ENCODE measurements around the gene IFRD1.

GRCh38 chr7:112453505-112454171 lies 3.4 kb downstream of the IFRD1 start:
- TF ChIP-seq CTCF (IDR thresholded peaks at IDR 0.05) (no peak), POLR2A (IDR thresholded peaks at IDR 0.05) (no peak), EP300 (IDR thresholded peaks at IDR 0.05) (peak in 3 of 4 donors; percentile 2 to 44 (median 43)), POLR2AphosphoS5 (IDR thresholded peaks at IDR 0.05) (peak in 2 of 4 donors; percentile 44 to 61)

Measured in sigmoid colon (tissue), 4 donors.